HEK293 (cell line): Measurements from ENCODE around the gene PCDH9.

Experiments
- CTCF ChIA-PET: fragments of 350-600 bp; formaldehyde crosslinking; extraction: SDS; loops from one replicate; lab custom pipeline; 2021; ENCODE audit warnings: antibody characterized with exemption; lab: Yijun Ruan, JAX
- POLR2A ChIA-PET: fragments of 300-600 bp; formaldehyde crosslinking; extraction: SDS; loops from one replicate; lab custom pipeline; 2020; ENCODE audit warnings: antibody characterized with exemption, inconsistent platforms; lab: Yijun Ruan, JAX
- H3K27ac ChIP-seq: fragments of 200-500 bp; sonication (Bioruptor generic); 2 replicates; pipeline ENCODE4 v1.5.1; 2014; ENCODE audit warnings: low read depth, low read length, control low read depth, inconsistent platforms; ENCODE audit errors: extremely low read depth
- H3K36me3 ChIP-seq, 2 experiments: fragments of 200-500 bp in 1 of 2; sonication (Bioruptor generic) in 1 of 2; 1 replicate in 1 of 2; 2 replicates in 1 of 2; pipeline ENCODE4 v1.5.1; 2014 to 2017; ENCODE audit warnings: inconsistent platforms in 2 of 2, low read length in 2 of 2; ENCODE audit not compliant: control insufficient read depth in 2 of 2, insufficient read depth in 1 of 2
- H3K4me1 ChIP-seq: fragments of 200-500 bp; sonication (Bioruptor generic); 2 replicates; pipeline ENCODE4 v1.5.1; 2014; ENCODE audit warnings: mild to moderate bottlenecking, low read length, inconsistent platforms; ENCODE audit not compliant: control insufficient read depth, insufficient read depth
- H3K4me3 ChIP-seq: 2 replicates; pipeline ENCODE4 v1.5.1; 2011; ENCODE audit warnings: low read depth, mild to moderate bottlenecking, control low read depth, low read length, moderate library complexity
- H3K9me3 ChIP-seq: fragments of 200-500 bp; sonication (Bioruptor generic); 2 replicates; pipeline ENCODE4 v1.5.1; 2014; ENCODE audit warnings: low read depth, low read length, inconsistent platforms; ENCODE audit not compliant: control insufficient read depth, insufficient read depth
- CTCF ChIP-seq: fragments of 450-650 bp; formaldehyde crosslinking; IDR thresholded peaks from 2 replicates; pipeline ENCODE4 v1.5.1; 2016; ENCODE audit warnings: missing biosample characterization, missing genetic modification characterization
- GFI1B ChIP-seq: fragments of 450-650 bp; formaldehyde crosslinking; IDR thresholded peaks from 2 replicates; pipeline ENCODE4 v1.5.1; 2016; ENCODE audit warnings: missing biosample characterization, missing genetic modification characterization
- HOXC10 ChIP-seq: sonication (generic); formaldehyde crosslinking; IDR thresholded peaks from 2 replicates; pipeline ENCODE4 v1.8.1; 2023; ENCODE audit warnings: mild to moderate bottlenecking, missing genetic modification reagents
- KLF8 ChIP-seq: fragments of 450-650 bp; formaldehyde crosslinking; IDR thresholded peaks from 2 replicates; pipeline ENCODE4 v1.5.1; 2016; ENCODE audit warnings: missing biosample characterization, missing genetic modification characterization
- MYNN ChIP-seq: fragments of 450-650 bp; formaldehyde crosslinking; IDR thresholded peaks from 2 replicates; pipeline ENCODE4 v1.5.1; 2016; ENCODE audit warnings: missing biosample characterization, missing genetic modification characterization, borderline replicate concordance
- SP3 ChIP-seq: fragments of 450-650 bp; formaldehyde crosslinking; IDR thresholded peaks from 2 replicates; pipeline ENCODE4 v1.5.1; 2016; ENCODE audit warnings: missing biosample characterization, missing genetic modification characterization
- ZFP3 ChIP-seq: fragments of 450-650 bp; formaldehyde crosslinking; IDR thresholded peaks from 2 replicates; pipeline ENCODE4 v1.5.1; 2016; ENCODE audit warnings: low read depth, missing biosample characterization, missing genetic modification characterization
- ZIC2 ChIP-seq: fragments of 450-650 bp; formaldehyde crosslinking; IDR thresholded peaks from 2 replicates; pipeline ENCODE4 v1.5.1; 2016; ENCODE audit warnings: missing biosample characterization, missing genetic modification characterization
- ZNF169 ChIP-seq: fragments of 450-650 bp; formaldehyde crosslinking; IDR thresholded peaks from 2 replicates; pipeline ENCODE4 v1.5.1; 2016; ENCODE audit warnings: missing biosample characterization, missing genetic modification characterization
- ZNF19 ChIP-seq: fragments of 450-650 bp; formaldehyde crosslinking; IDR thresholded peaks from 2 replicates; pipeline ENCODE4; 2016; ENCODE audit warnings: missing biosample characterization, missing genetic modification characterization, low read depth
- ZNF248 ChIP-seq: fragments of 450-650 bp; formaldehyde crosslinking; IDR thresholded peaks from 2 replicates; pipeline ENCODE4 v1.5.1; 2017; ENCODE audit warnings: missing biosample characterization, missing genetic modification characterization
- ZNF302 ChIP-seq: fragments of 450-650 bp; formaldehyde crosslinking; IDR thresholded peaks from 2 replicates; pipeline ENCODE4 v1.5.1; 2016; ENCODE audit warnings: missing biosample characterization, missing genetic modification characterization, low read depth
- ZNF433 ChIP-seq: fragments of 450-650 bp; formaldehyde crosslinking; IDR thresholded peaks from 2 replicates; pipeline ENCODE4 v1.5.1; 2016; ENCODE audit warnings: missing biosample characterization, missing genetic modification characterization, low read depth
- ZNF521 ChIP-seq: fragments of 450-650 bp; formaldehyde crosslinking; IDR thresholded peaks from 2 replicates; pipeline ENCODE4 v1.5.1; 2017; ENCODE audit warnings: missing biosample characterization, mild to moderate bottlenecking, missing genetic modification characterization
- ZNF529 ChIP-seq: fragments of 450-650 bp; formaldehyde crosslinking; IDR thresholded peaks from 2 replicates; pipeline ENCODE4 v1.5.1; 2017; ENCODE audit warnings: missing genetic modification characterization, missing biosample characterization; ENCODE audit not compliant: insufficient replicate concordance
- ZNF530 ChIP-seq: fragments of 450-650 bp; formaldehyde crosslinking; IDR thresholded peaks from 2 replicates; pipeline ENCODE4 v1.5.1; 2016; ENCODE audit warnings: low read depth, missing biosample characterization, missing genetic modification characterization
- ZNF596 ChIP-seq: fragments of 450-650 bp; IDR thresholded peaks from 2 replicates; pipeline ENCODE4 v1.5.0; 2018; ENCODE audit warnings: missing biosample characterization, mild to moderate bottlenecking, missing genetic modification characterization, moderate library complexity
- ZNF664 ChIP-seq: fragments of 450-650 bp; formaldehyde crosslinking; IDR thresholded peaks from 2 replicates; pipeline ENCODE4 v1.5.1; 2016; ENCODE audit warnings: missing biosample characterization, missing genetic modification characterization
- ZNF677 ChIP-seq: fragments of 450-650 bp; IDR thresholded peaks from 2 replicates; pipeline ENCODE4 v1.5.0; 2018; ENCODE audit warnings: missing biosample characterization, mild to moderate bottlenecking, missing genetic modification characterization, moderate library complexity
- ZNF704 ChIP-seq: fragments of 450-650 bp; formaldehyde crosslinking; IDR thresholded peaks from 2 replicates; pipeline ENCODE4 v1.5.1; 2016; ENCODE audit warnings: missing biosample characterization, missing genetic modification characterization
- ZNF785 ChIP-seq: fragments of 450-650 bp; formaldehyde crosslinking; IDR thresholded peaks from 2 replicates; pipeline ENCODE4 v1.5.1; 2016; ENCODE audit warnings: missing biosample characterization, missing genetic modification characterization
- TF ChIP-seq, protein P1 (sequence below): fragments of 450-650 bp; formaldehyde crosslinking; optimal IDR thresholded peaks from 2 replicates; pipeline ENCODE3; 2016; ENCODE audit warnings: missing biosample characterization, mild to moderate bottlenecking, missing genetic modification characterization

Gene PCDH9

GRCh38 chr13:66937423-66937822, 292.7 kb downstream of the PCDH9 start:
- CTCF ChIA-PET: no interaction called here
- no peak for TF ChIP-seq ZNF530 (tag by site-specific recombination)
- TF ChIP-seq ZNF677: no peak
- no peak for TF ChIP-seq ZNF169
- no peak for TF ChIP-seq CTCF (tag by site-specific recombination)
- no peak for TF ChIP-seq ZNF664 (tag by site-specific recombination)
- no peak for TF ChIP-seq SP3
- TF ChIP-seq ZIC2 (tag by site-specific recombination): no peak
- no peak for TF ChIP-seq ZNF302 (tag by site-specific recombination)
- no peak for TF ChIP-seq ZNF529 (tag by site-specific recombination)
- no peak for TF ChIP-seq ZNF521 (tag by site-specific recombination)
- TF ChIP-seq GFI1B (tag by site-specific recombination): no peak
- TF ChIP-seq ZNF248: no peak
- TF ChIP-seq, protein P1, sequence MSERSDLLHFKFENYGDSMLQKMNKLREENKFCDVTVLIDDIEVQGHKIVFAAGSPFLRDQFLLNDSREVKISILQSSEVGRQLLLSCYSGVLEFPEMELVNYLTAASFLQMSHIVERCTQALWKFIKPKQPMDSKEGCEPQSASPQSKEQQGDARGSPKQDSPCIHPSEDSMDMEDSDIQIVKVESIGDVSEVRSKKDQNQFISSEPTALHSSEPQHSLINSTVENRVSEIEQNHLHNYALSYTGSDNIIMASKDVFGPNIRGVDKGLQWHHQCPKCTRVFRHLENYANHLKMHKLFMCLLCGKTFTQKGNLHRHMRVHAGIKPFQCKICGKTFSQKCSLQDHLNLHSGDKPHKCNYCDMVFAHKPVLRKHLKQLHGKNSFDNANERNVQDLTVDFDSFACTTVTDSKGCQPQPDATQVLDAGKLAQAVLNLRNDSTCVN (tag by site-specific recombination): no peak
- no peak for TF ChIP-seq ZNF433 (tag by site-specific recombination)
- TF ChIP-seq ZFP3 (tag by site-specific recombination): no peak
- TF ChIP-seq ZNF785: no peak
- no peak for TF ChIP-seq MYNN (tag by site-specific recombination)
- TF ChIP-seq KLF8 (tag by site-specific recombination): no peak
- TF ChIP-seq, all 188 proteins: peak for 0
- Histone ChIP-seq H3K4me1 (no peaks in the 10 kb centered on the region), H3K36me3 (no peaks in the 10 kb centered on the region), H3K4me3 (no peak overlapping the region), H3K27ac (no peak overlapping the region), H3K9me3 (no peaks in the 10 kb centered on the region)
- POLR2A ChIA-PET: no interaction called here

GRCh38 chr13:66933994-66934393, 296.1 kb downstream of the PCDH9 start:
- Histone ChIP-seq H3K36me3 (no peaks in the 10 kb centered on the region), H3K27ac (no peak overlapping the region), H3K4me3 (no peak overlapping the region), H3K4me1 (no peaks in the 10 kb centered on the region), H3K9me3 (no peaks in the 10 kb centered on the region)
- TF ChIP-seq ZNF704 (no peak), ZNF596 (tag by site-specific recombination) (no peak), ZNF19 (tag by site-specific recombination) (no peak), HOXC10 (CRISPR knock-in tag) (no peak)
- POLR2A ChIA-PET: no interaction called here
- CTCF ChIA-PET: no interaction called here
